ENCODE measurements around the gene CMSS1. TPM values are rescaled to one million over a fixed set of nuclear protein-coding genes. Genes with fewer than 3 reads are reported as not detected.

Gene CMSS1
- total RNA-seq, 1 donor from 2014 or later, result 41.1 TPM

DNA sequence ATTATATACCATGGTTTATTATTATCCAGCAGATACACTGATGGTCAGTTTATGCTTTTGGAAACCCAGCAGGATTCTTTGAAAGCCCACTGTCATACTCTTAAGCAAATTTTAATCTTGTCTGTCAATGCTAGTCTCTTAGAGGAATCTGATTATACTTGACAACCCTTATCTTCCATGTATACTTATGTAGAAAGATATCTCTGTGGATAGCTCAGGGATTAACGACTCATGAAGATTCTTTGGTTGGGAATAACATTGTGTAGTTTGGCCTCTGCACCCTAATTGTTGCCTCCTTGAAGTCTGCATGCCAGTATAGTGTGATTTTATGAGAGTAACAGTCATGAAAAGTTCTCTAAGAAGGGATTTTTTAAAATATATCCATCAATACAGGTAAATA lies 263.6 kb downstream of the CMSS1 start:
- ChIA-PET CTCF (no interaction called here), POLR2A (no interaction called here)
- no peak for TF ChIP-seq CTCF (IDR thresholded peaks at IDR 0.05)
- no peak for DNase-seq
- Mint-ChIP-seq H3K36me3 (ENCODE audit: low read depth) (no peaks in the 10 kb centered on the region), H3K4me3 (no peak overlapping the region), H3K9me3 (no peaks in the 10 kb centered on the region), H3K27me3 (no peaks in the 10 kb centered on the region), H3K27ac (no peak overlapping the region), H3K4me1 (peaks cover 12% of the 10 kb centered on the region)
- no peak for ATAC-seq (ENCODE audit: low read depth)
- intact Hi-C loops (cut with micrococcal nuclease), result no loop called here

DNA sequence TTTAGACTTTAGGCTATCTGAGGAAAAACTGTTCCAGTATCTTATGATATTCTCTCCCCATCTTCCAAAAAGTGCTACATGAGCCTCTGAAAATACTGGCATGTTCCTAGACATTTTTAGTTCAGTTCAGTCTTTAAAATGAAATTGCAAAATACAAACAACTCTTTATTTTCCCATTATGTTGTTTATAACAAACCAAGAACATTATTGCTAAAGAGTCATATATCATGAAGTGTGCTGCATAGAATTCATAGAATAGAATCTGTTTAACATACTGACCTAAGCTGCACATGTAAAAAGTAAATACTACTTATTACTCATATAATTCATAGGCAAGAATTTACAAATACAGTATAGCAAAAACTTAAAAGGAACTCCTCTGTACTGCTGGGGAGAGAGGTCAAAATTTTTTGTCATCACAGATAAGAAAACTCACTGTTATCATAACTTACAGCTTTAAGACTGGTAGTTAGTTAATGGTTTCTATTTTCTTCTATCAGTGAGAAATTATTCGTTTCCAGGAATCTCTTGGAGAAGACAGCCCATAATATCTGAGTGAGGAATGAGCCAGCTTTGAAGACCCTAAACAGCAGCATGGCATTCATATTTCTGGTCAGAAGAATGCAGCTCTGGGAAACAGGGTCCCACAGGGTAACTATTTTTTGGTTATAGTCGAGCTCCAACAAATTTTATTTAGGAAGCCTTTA lies 264.5 kb downstream of the CMSS1 start:
- no peaks in the 10 kb centered on the region for H3K36me3 Mint-ChIP-seq (ENCODE audit: low read depth)
- no peaks in the 10 kb centered on the region for H3K27me3 Mint-ChIP-seq
- no peak for TF ChIP-seq CTCF (IDR thresholded peaks at IDR 0.05)
- H3K9me3 Mint-ChIP-seq, result no peaks in the 10 kb centered on the region
- ChIA-PET POLR2A (no interaction called here), CTCF (no interaction called here)
- no peak overlapping the region for H3K4me3 Mint-ChIP-seq
- H3K4me1 Mint-ChIP-seq, result peaks cover 16% of the 10 kb centered on the region
- no peak overlapping the region for H3K27ac Mint-ChIP-seq
- no peak for DNase-seq
- no peak for ATAC-seq (ENCODE audit: low read depth)
- intact Hi-C loops (cut with micrococcal nuclease), result no loop called here

DNA sequence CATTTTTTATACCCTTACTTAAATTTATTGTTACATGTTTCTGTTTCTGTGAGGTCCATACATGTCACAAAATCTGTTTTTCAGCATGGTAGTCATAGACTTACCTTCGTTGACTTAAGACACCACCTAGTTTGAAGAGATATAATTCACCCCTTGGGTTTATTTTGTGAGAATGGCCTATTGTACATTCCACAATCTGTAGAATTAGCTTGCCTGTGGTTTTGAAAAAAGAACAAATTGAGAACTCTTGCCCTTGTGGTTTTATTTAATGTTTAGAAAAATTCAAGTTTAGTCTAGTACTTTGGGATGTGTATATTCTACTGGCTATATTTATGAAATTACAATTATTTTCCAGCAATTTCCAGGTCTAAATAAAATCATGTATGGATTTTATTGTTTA lies 265.1 kb downstream of the CMSS1 start:
- Mint-ChIP-seq H3K9me3 (no peaks in the 10 kb centered on the region), H3K36me3 (ENCODE audit: low read depth) (no peaks in the 10 kb centered on the region), H3K4me1 (peaks cover 18% of the 10 kb centered on the region), H3K4me3 (no peak overlapping the region), H3K27me3 (no peaks in the 10 kb centered on the region), H3K27ac (no peak overlapping the region)
- no peak for ATAC-seq (ENCODE audit: low read depth)
- ChIA-PET CTCF (no interaction called here), POLR2A (no interaction called here)
- no peak for DNase-seq
- no peak for TF ChIP-seq CTCF (IDR thresholded peaks at IDR 0.05)
- intact Hi-C loops (cut with micrococcal nuclease), result no loop called here

- no peak overlapping the region for H3K27ac Mint-ChIP-seq
- H3K9me3 Mint-ChIP-seq, result no peaks in the 10 kb centered on the region
- H3K36me3 Mint-ChIP-seq (ENCODE audit: low read depth), result no peaks in the 10 kb centered on the region
- H3K4me1 Mint-ChIP-seq, result peaks cover 18% of the 10 kb centered on the region
- no peaks in the 10 kb centered on the region for H3K27me3 Mint-ChIP-seq
- TF ChIP-seq CTCF (IDR thresholded peaks at IDR 0.05), result no peak
- intact Hi-C loops (cut with micrococcal nuclease), result no loop called here
- no peak overlapping the region for H3K4me3 Mint-ChIP-seq
- DNase-seq, result no peak
- no peak for ATAC-seq (ENCODE audit: low read depth)
- POLR2A ChIA-PET, result interaction anchor here (1.5 kb wide), 1 partner anchor 9 kb away, joined by 9 read pairs; no protein-coding TSS in a partner anchor
- CTCF ChIA-PET, result no interaction called here
These were observed 265.5 kb downstream of the CMSS1 start for GRCh38 chr3:100083209-100083608.

DNA sequence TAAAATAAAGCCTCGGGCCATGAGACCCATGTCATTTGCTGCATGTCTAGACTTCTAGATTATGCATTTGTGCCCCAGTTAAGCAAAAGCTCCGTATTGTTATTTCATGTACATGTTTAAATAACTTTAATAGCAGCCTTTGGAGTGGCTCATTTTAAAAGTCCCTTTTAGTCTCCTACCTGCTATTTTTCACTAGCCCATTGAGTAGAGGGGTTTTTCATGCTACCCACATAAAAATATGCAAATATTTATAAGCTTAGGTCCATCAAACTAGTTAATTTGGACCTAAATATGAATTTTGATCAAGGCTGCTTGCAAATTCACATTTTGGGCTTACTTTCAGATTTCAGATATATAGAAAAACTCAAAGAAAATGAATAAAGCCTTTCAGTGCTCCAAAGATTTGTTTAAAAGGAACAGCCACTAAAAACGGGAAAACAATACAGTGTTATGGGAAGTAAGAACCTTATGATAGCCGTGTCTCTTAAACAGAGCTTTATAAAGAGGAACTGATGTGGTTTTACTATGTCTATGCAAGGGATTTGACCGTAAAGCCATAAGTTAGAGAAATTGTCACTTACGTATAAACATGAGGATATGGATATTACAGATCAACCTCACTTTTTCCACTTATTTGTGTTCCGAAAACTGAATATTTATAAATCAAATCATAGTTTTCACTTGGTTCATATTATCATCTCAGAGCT lies 266.6 kb downstream of the CMSS1 start:
- Mint-ChIP-seq H3K27ac (no peak overlapping the region), H3K36me3 (ENCODE audit: low read depth) (no peaks in the 10 kb centered on the region), H3K9me3 (no peaks in the 10 kb centered on the region), H3K27me3 (no peaks in the 10 kb centered on the region), H3K4me3 (peak overlapping the region; percentile 25), H3K4me1 (peaks cover 18% of the 10 kb centered on the region)
- intact Hi-C loops (cut with micrococcal nuclease), result no loop called here
- CTCF ChIA-PET, result interaction anchor here (1.0 to 1.1 kb wide), 3 partner anchors 170 to 253 kb away, joined by 3 to 7 read pairs (median 4); no protein-coding TSS in a partner anchor
- peak; percentile 61 for ATAC-seq (ENCODE audit: low read depth)
- POLR2A ChIA-PET, result interaction anchor here (0.6 to 1.5 kb wide), 4 partner anchors 10 to 256 kb away, joined by 3 to 9 read pairs (median 4); partner anchors contain the start of gene TBC1D23
- DNase-seq, result no peak
- TF ChIP-seq CTCF (IDR thresholded peaks at IDR 0.05), result no peak

Measured in activated B cell treated with CpG ODN at 0.5 μM for 24 hours (primary cell).